NB4 (cell line): ENCODE results near the gene OR52I1.

Experiments
- POLR2A ChIP-seq: IDR thresholded peaks from 2 replicates; pipeline ENCODE4 v1.6.1; 2011; ENCODE audit warnings: mild to moderate bottlenecking; ENCODE audit not compliant: insufficient read length; ENCODE audit errors: extremely low read depth
- TF ChIP-seq, protein P1 (sequence below): IDR thresholded peaks from one replicate; pipeline ENCODE4 v1.5.1; 2012; ENCODE audit warnings: low read depth, low read length
- TF ChIP-seq, protein P2 (sequence below): IDR thresholded peaks from 2 replicates; pipeline ENCODE4 v1.6.1; 2011; ENCODE audit warnings: low read depth, low read length

DNA sequence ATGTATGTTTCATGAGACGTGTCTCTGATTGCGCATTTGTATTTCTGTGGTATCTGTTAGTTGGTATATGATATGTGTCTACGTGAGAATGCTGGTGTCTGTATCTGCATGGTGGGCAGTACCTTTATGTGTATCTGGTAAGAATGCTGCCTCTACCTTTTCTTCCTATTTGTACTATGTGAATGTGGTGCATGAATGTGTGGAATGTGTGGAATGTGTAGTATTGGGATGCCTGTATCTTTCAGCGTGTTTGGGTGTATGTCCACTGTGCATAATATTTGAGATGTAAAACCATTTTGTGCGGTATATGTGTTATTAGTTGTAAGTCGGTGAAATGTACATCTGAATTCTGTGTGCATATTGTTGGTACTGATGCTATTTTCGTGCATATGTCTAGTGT lies 47.7 kb downstream of the OR52I1 start:
- TF ChIP-seq, protein P1, sequence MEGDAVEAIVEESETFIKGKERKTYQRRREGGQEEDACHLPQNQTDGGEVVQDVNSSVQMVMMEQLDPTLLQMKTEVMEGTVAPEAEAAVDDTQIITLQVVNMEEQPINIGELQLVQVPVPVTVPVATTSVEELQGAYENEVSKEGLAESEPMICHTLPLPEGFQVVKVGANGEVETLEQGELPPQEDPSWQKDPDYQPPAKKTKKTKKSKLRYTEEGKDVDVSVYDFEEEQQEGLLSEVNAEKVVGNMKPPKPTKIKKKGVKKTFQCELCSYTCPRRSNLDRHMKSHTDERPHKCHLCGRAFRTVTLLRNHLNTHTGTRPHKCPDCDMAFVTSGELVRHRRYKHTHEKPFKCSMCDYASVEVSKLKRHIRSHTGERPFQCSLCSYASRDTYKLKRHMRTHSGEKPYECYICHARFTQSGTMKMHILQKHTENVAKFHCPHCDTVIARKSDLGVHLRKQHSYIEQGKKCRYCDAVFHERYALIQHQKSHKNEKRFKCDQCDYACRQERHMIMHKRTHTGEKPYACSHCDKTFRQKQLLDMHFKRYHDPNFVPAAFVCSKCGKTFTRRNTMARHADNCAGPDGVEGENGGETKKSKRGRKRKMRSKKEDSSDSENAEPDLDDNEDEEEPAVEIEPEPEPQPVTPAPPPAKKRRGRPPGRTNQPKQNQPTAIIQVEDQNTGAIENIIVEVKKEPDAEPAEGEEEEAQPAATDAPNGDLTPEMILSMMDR, result no peak
- TF ChIP-seq POLR2A, result no peak
- TF ChIP-seq, protein P2, sequence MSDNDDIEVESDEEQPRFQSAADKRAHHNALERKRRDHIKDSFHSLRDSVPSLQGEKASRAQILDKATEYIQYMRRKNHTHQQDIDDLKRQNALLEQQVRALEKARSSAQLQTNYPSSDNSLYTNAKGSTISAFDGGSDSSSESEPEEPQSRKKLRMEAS, result no peak
